Stomach (tissue), 9 donors: Measurements from ENCODE around the gene HABP4. TPM values are rescaled to one million over a fixed set of nuclear protein-coding genes. Genes with fewer than 3 reads are reported as not detected.
A peak's percentile ranks its signal among the peaks of the same experiment; 100 is the strongest.

Source experiments
- DNase-seq, 2 donors: peaks; one replicate each; pipeline versions ENCODE4 v3.0.0 to v3.0.0-alpha.2; 2013 to 2019
- H3K27ac ChIP-seq, 5 donors: fragments of 200-600 bp in 4 of 5; sonication (generic) in 4 of 5; one replicate each; pipeline ENCODE4 v1.5.1; 2013 to 2019; ENCODE audit warnings: mild to moderate bottlenecking in 1 of 5, moderate library complexity in 1 of 5
- H3K27me3 ChIP-seq, 3 donors: fragments of 200-600 bp; sonication (generic); one replicate each; pipeline ENCODE4 v1.5.1; 2017 to 2019; ENCODE audit warnings: mixed run types in 1 of 3
- H3K36me3 ChIP-seq, 4 donors: fragments of 200-600 bp; sonication (generic); 1 replicate in 3 of 4; 2 replicates in 1 of 4; pipeline ENCODE4 v1.5.1; 2016 to 2019
- H3K4me1 ChIP-seq, 4 donors: fragments of 200-600 bp; sonication (generic); one replicate each; pipeline ENCODE4 v1.5.1; 2016 to 2019
- H3K4me3 ChIP-seq, 4 donors: fragments of 200-600 bp; sonication (generic) in 3 of 4; one replicate each; pipeline ENCODE4 v1.5.1; 2016 to 2019; ENCODE audit warnings: mild to moderate bottlenecking in 1 of 4
- H3K9me3 ChIP-seq, 4 donors: fragments of 200-600 bp; sonication (generic); one replicate each; pipeline ENCODE4 v1.5.1; 2016 to 2019
- EP300 ChIP-seq: sonication (generic); formaldehyde crosslinking; IDR thresholded peaks from one replicate; pipeline ENCODE4 v1.6.1; 2017; ENCODE audit warnings: antibody characterized with exemption
- POLR2A ChIP-seq, 4 donors: fragments of 450-650 bp; IDR thresholded peaks; one replicate each; pipeline ENCODE4 v1.6.1; 2016; ENCODE audit warnings: antibody characterized with exemption in 4 of 4, control low read depth in 2 of 4, mild to moderate bottlenecking in 1 of 4, moderate library complexity in 1 of 4
- POLR2AphosphoS5 ChIP-seq, 3 donors: sonication (generic); formaldehyde crosslinking; IDR thresholded peaks; one replicate each; pipeline ENCODE4 v1.6.1; 2016; ENCODE audit warnings: antibody characterized with exemption in 3 of 3
- WGBS, 5 donors: extraction: QIAGEN DNeasy Blood & Tissue Kit in 3 of 5; methylation state at CpG; one replicate each; pipeline versions ENCODE4 v1.1.5 to v1.1.7; 2013 to 2018; 5-methylcytosine and 5-hydroxymethylcytosine counted together
- intact Hi-C: fragments of 100-400 bp; cut with DNase I; formaldehyde crosslinking; loops from one replicate; pipeline ENCODE4 v1.15.1; 2023; ENCODE audit warnings: low total_unique reads
- polyA plus RNA-seq, 3 donors: library from polyadenylated mRNA; stranded (reverse); fragments of 200-250 nt; gene quantifications; one replicate each; pipeline ENCODE4 v1.2.3, GENCODE V29; 2013
- total RNA-seq, 5 donors: library from RNA; depleted of rRNA; stranded (reverse); fragments of >200 nt; gene quantifications; one replicate each; pipeline versions ENCODE4 v1.1.0 to v1.2.3, GENCODE V29; 2014 to 2016
- TF ChIP-seq, protein P1 (sequence below), 7 experiments: fragments of 450-650 bp in 4 of 7; fragments of 200-600 bp in 3 of 7; sonication (generic) in 3 of 7; IDR thresholded peaks; one replicate each; pipeline ENCODE4 v1.5.1; 2016 to 2019; ENCODE audit warnings: antibody characterized with exemption in 7 of 7, control low read depth in 2 of 7, mild to moderate bottlenecking in 1 of 7
- donor health status: healthy with polysubstance abuse.
- donor health status: Bipolar disorder and iron deficiency.
- donor health status: healthy.

HABP4 gene
- total and polyA plus RNA-seq, 8 donors: 0.58 to 45.1 (median 9.9) TPM

GRCh38 chr9:96457266-96457665, 7.3 kb downstream of the HABP4 start:
- H3K27me3 ChIP-seq: no peaks in the 10 kb centered on the region
- no peak overlapping the region for H3K4me3 ChIP-seq
- no peak for TF ChIP-seq EP300
- DNase-seq: peak in 1 of 2 donors; percentile 42
- no peak overlapping the region for H3K27ac ChIP-seq
- intact Hi-C loops: no loop called here
- H3K36me3 ChIP-seq: peaks cover 0 to 20% (median 7%) of the 10 kb centered on the region in 4 donors
- WGBS, 5 donors: 82 to 99% (median 94%) methylated on average over 4 of the region's 4 CpGs
- H3K9me3 ChIP-seq: no peaks in the 10 kb centered on the region
- peaks cover 0 to 12% (median 2%) of the 10 kb centered on the region in 4 donors for H3K4me1 ChIP-seq

DNA sequence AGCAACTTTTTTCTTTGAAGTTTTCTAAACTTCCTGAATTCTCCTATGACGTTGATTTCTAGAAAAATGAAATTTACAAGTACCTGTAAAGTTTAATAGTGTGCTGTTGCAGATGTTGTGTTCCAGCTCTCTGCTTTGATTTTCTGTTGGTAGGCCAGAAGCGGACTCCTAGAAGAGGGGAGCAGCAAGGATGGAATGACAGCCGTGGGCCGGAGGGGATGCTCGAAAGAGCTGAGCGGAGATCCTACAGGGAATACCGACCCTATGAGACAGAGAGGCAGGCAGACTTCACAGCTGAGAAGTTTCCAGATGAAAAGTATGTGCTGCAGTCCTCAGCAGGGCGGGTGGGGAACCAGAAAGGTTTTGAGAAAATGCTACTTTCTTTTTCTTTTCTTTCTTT, 8.3 kb downstream of the HABP4 start:
- Histone ChIP-seq H3K27me3 (no peaks in the 10 kb centered on the region), H3K4me1 (peaks cover 0 to 7% (median 0%) of the 10 kb centered on the region in 4 donors), H3K27ac (no peak overlapping the region), H3K4me3 (no peak overlapping the region), H3K36me3 (peaks cover 0 to 20% (median 7%) of the 10 kb centered on the region in 4 donors), H3K9me3 (no peaks in the 10 kb centered on the region)
- no peak for DNase-seq
- WGBS, 5 donors: 94 to 97% (median 96%) methylated on average over 8 of the region's 8 CpGs
- intact Hi-C loops: no loop called here
- no peak for TF ChIP-seq POLR2AphosphoS5 (IDR thresholded peaks at IDR 0.05)

DNA sequence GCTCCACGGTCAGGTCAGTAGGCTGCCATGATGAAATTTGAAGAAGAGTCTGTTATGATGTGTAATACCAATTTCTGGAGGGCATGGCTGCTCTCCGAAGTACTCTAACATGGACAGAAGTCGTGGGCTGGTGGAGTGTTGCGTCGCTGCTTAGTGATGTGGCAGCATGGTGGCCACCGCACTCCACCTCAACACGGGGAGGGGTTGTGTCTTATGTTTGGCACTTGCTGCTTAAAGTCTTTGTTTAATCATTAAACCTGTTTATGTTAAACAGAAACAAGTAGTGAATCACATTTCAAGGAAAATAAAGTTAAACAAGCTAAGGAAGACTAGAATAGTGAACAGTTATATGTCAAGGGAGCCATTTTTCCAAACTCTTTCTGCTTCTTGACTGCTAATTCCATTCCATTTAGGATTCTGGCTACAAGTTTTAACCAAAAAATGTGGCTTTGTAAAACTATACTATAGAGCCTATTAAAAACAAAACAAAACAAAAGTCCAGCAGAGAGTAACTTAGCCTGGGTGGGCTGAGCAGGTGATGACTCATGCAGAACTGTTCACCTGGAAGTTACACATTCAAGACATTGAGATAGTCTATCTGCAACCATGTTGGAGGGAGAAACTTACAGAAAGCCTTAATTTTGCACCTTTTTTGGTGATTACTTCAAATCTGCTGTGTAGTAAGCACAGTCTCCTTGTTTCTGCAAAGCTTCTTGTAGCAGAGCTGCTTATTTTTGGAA, 9.5 kb downstream of the HABP4 start:
- Histone ChIP-seq H3K4me3 (no peak overlapping the region), H3K36me3 (peaks cover 0 to 20% (median 7%) of the 10 kb centered on the region in 4 donors), H3K27ac (no peak overlapping the region), H3K4me1 (no peaks in the 10 kb centered on the region), H3K27me3 (no peaks in the 10 kb centered on the region), H3K9me3 (no peaks in the 10 kb centered on the region)
- DNase-seq: no peak
- 93 to 96% (median 96%) methylated on average over 7 of the region's 7 CpGs for WGBS, 5 donors
- TF ChIP-seq POLR2AphosphoS5 (IDR thresholded peaks at IDR 0.05) (no peak), POLR2A (IDR thresholded peaks at IDR 0.05) (no peak), EP300 (no peak)
- TF ChIP-seq, protein P1, sequence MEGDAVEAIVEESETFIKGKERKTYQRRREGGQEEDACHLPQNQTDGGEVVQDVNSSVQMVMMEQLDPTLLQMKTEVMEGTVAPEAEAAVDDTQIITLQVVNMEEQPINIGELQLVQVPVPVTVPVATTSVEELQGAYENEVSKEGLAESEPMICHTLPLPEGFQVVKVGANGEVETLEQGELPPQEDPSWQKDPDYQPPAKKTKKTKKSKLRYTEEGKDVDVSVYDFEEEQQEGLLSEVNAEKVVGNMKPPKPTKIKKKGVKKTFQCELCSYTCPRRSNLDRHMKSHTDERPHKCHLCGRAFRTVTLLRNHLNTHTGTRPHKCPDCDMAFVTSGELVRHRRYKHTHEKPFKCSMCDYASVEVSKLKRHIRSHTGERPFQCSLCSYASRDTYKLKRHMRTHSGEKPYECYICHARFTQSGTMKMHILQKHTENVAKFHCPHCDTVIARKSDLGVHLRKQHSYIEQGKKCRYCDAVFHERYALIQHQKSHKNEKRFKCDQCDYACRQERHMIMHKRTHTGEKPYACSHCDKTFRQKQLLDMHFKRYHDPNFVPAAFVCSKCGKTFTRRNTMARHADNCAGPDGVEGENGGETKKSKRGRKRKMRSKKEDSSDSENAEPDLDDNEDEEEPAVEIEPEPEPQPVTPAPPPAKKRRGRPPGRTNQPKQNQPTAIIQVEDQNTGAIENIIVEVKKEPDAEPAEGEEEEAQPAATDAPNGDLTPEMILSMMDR (IDR thresholded peaks at IDR 0.05): no peak
- intact Hi-C loops: no loop called here

DNA sequence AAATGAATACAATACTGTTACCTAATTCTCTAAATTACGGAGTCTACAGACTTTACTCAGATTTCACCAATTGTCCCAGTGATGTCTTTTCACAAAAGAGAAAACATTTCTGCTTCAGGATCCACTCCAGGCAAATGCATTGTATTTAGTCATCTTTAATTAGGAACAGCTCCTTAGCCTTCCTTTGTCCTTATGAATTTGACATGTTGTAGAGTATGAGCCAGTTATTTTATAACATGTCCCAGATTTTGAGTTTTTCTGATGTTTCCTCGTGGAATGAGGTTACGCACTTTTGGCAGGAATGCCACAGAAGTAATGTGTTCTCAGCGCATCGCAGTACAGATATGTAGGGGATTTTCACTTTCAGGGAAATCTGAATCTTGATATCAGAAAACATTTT, 10.5 kb downstream of the HABP4 start:
- intact Hi-C loops: no loop called here
- Histone ChIP-seq H3K27me3 (no peaks in the 10 kb centered on the region), H3K4me3 (no peak overlapping the region), H3K4me1 (no peaks in the 10 kb centered on the region), H3K9me3 (no peaks in the 10 kb centered on the region), H3K36me3 (peaks cover 0 to 27% (median 7%) of the 10 kb centered on the region in 4 donors), H3K27ac (no peak overlapping the region)
- TF ChIP-seq POLR2A (IDR thresholded peaks at IDR 0.05) (no peak), POLR2AphosphoS5 (IDR thresholded peaks at IDR 0.05) (no peak), EP300 (no peak)
- TF ChIP-seq, protein P1 (IDR thresholded peaks at IDR 0.05): no peak
- DNase-seq: no peak
- 89 to 94% (median 94%) methylated on average over 5 of the region's 5 CpGs for WGBS, 5 donors

DNA sequence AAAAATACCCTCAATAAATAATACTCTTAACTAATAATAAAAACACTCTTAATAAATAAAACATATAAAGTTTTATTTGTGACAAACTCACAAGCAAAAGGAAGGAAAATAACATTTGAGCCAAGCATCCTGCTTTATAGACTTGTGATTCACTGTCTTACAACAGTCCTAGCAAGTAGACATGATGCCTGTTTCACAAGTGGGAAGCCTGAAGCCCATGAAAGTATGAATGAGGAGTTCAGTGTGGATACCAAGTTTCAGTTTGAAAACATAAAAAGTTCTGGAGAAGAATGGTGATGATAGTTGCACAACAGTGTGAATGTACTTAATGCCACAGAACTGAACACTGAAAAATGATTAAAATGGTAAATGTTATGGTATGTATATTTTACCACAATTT, 10.9 kb downstream of the HABP4 start:
- Histone ChIP-seq H3K4me1 (no peaks in the 10 kb centered on the region), H3K27ac (no peak overlapping the region), H3K27me3 (no peaks in the 10 kb centered on the region), H3K36me3 (peaks cover under 1 to 31% (median 12%) of the 10 kb centered on the region in 4 donors), H3K9me3 (no peaks in the 10 kb centered on the region), H3K4me3 (no peak overlapping the region)
- intact Hi-C loops: no loop called here
- TF ChIP-seq EP300 (no peak), POLR2A (IDR thresholded peaks at IDR 0.05) (no peak), POLR2AphosphoS5 (IDR thresholded peaks at IDR 0.05) (no peak)
- TF ChIP-seq, protein P1 (IDR thresholded peaks at IDR 0.05): no peak
- DNase-seq: no peak
